HG03159 (cell line): ENCODE data around the gene GPR87.

Source experiments
- ATAC-seq: cut with Tn5 transposase; IDR thresholded peaks from one replicate; pipeline ENCODE4 v1.9.1; 2021; ENCODE audit warnings: mild to moderate bottlenecking, moderate library complexity; ENCODE audit not compliant: unreplicated experiment

The GPR87 gene

DNA sequence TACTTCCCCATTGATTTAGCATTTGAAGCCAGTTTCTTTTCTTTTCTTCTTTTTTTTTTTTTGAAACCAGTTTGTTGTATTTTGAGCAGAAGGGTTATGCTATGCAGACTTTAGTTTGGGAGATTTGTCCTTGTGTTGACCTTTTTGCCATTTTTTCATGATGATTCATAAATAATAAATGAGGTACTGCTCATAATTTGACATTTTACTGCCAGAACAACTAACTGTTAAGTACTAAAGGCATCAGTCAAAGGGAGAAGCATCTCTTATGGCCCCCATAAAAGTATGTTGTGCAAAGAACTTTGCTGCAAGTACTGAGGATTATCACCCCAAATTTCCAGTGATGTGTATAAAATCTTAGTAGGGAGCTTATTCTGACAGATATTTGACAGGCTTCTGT, 1.7 kb upstream of the GPR87 start:
- no peak for ATAC-seq

DNA sequence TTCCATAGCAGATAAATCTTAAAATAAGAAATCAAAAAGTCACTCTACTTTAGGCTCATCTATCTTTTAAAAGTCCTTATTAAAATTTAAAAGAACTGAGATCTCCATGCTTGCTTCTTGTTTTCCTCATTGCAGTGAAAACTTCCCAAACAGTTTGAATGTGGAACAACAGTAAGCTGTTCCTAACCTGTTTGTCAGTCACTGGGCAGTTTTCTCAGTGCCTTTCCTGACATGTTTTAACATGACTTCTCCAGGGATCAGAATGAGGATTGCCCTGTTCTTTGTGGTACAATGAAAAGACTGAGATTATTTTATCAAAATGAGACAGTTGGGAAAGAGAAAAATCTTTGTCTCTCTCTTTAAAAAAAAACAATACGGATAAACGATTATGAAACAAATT, 774 bp downstream of the GPR87 start:
- ATAC-seq = no peak

DNA sequence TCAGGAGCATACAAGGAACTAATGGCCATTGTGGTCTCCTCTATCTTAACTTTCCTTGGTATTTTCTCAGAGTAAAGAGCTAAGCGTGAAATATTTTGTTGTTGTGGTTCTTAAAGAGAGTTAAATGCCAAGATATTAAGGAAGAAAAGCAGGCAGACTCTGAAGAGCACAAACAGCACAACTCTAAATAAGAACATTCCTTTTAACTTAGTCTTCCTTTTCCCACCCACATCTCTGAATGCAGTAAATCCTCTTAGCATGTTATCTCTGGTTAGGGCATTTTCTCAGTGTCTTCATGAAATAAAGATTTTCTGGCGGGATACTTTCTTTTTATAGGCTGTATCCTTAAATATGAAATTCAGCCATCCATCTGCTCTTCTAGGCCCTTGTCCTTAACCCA, 1.5 kb downstream of the GPR87 start:
- ATAC-seq = no peak

DNA sequence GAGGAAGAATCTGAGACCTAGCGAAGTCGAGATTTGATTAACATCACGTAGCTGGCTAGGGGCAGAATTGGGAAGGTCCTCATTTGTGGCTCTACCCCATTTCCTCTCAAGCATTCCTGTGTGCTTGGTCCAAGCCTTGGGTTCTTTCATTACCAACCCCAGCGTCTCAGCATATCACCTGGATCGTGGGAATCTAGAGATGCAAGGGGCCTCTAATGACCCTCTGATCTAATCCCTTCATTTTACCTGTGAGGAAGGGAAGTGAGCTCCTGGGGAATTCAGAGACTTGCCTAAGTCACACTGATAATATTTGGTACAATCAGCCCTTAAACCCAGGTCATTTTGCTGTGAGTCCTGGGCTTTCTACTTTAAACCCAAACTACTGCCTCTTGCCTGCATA, 2.0 kb downstream of the GPR87 start:
- ATAC-seq = no peak

DNA sequence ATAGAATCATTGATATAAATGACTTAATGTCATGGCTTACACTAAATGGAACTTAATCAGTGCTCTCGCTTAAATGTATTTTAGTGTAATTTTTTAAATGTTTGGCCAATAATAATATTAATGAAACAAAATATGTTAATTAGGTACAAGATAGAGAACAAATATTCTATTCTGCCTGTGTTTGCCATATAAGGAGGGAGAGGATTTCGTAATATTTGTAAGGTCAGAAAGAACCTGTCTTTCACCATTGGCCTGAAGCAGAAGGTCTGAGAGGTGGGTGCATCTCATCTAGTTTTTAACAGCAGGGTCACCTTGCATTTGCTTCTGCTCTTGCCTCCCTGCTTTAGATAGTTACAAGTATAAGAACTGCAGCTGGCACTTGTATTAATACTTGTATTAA, 2.5 kb downstream of the GPR87 start:
- no peak for ATAC-seq

DNA sequence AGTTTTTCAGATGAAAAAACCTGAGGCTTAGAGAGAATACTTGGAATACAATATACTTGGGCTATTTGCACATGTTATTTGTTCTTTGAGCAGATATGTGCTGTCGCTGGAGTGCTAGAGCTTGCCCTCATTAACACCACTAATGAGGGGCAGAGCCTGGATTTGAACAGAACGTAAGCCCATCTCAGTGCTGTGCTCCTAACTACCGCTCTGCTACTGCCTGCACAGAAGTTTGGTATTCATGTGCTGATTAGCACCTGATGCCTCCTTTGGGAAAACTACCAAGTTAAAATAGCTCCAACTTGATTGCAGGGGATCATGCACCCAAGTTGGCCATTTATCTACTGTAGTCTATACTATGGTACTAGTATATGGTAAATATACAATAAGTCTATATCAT, 3.6 kb downstream of the GPR87 start:
- no peak for ATAC-seq

DNA sequence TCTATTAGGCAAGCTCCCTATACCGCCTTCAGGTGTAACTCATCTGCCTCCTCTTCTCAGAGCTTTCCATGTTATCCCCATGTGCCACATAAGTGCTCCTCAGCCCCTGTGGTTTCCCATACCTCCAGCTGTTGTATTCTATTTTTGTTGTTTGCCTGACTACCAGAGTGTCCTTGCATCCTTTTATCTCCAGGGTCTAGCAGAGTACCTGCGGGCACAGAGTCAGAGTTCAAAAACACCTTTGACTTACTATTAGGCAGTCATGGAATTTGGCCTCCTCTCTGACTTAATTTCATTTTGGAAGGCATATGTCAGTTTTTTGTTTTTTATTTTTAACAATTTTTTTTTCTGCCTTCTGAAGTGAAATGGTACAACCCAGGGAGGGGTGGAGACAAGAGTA, 7.1 kb downstream of the GPR87 start:
- no peak for ATAC-seq

DNA sequence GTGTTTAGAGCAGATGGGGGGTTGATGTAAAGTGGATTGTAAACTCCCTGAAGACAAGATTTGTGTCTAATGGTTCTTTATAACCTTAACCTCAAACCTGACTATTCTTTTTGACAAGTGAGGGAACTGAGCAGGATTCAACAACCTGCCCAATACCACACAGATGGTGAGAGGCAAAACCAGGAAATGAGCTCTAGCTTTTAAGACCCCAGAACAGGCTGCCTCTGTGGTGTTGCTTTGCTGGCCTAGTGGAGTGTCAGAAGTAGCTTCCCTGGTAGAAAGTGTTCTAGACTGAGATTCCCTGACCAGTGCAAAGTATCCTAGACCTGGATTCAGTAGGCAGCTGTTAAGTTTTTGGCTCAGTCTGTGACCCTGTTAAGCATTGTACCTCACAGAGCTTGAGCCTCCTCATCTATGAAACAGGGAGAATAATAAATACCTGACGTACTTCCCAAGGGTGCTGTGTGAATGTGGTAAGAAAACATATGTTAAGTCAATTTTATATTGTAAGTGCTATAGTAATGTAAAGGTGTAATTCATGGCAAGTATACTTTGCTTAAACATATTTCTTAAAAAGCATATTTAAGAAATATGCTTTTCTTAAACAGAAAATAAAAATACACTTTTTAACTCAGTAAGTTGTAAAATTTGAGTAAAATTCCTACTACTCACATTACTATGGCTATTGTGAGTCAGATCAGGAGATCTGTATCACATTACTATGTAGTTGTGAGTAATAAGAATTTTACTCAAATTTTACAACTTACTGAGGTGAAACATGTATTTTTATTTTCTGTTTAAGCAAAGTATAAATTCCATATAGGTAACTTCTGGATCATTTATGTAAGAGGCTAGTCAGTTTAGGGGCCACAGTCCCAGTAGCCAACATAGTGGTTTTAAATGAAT, 8.8 kb downstream of the GPR87 start:
- no peak for ATAC-seq

DNA sequence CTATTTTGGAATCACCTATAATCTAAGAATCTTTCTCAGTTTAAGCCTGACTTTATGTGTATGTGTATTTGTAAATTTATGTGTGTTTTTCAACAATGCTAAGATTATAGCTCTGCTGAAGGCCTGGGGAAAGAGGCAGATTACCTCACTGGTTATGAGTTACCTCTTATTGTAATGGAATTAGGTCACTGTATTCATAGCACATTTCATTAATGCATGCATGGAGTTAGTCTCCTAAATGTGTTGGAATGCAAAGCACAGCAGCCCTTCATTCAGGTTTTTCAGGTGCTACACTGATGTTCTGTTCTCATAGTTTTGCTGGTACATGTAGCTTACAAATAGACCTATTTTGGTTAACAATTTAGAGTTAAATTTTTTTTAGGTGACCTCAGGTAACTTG, 9.5 kb downstream of the GPR87 start:
- no peak for ATAC-seq

DNA sequence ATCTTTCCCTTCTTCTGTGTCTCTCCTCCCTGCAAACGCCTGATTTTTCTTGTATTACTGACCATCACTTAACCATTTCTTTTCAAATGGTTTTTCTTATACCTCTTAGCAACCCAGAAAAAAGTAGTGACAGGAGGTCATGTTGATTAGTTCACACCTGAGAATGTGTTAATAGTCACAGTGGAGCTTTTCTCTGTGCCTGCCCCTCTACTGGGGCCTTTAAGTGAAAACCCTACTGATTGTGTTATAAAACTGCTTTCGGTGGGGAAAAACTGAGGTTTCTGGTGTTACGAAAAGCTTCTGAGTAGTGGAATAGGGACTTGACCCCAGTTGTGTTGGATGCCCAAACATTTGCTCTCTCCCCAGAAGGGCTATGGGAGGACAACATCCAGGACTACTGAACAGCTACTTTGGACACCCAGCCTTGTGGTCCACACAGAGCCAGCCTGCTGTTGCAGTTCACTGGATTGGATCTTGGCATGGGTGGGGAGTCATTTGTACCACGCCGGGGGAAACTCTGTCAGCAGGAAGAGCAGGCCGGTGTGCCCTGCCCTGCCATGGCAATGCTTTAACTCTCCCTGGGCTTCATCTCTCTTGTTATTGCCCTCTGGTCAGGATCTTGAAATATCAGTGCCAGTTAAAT, 10.3 kb downstream of the GPR87 start:
- no peak for ATAC-seq

DNA sequence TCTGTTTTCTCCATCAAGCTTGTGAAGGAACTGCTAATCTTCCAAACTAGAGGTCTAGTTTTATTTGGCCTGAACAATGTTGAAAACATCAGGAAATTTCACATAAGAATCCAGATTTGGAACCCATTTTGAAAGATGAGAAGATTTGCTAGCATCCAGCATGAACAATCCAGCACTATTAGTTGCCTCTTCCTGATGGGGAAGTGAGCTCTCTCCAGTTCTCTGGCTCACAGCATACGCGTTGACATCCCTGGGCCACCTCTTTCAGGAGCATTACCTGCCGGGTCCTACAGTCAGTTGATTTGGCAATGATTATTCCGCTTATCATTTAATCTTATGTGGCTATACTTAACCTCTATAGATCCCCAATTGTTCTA, 10.9 kb downstream of the GPR87 start:
- no peak for ATAC-seq

DNA sequence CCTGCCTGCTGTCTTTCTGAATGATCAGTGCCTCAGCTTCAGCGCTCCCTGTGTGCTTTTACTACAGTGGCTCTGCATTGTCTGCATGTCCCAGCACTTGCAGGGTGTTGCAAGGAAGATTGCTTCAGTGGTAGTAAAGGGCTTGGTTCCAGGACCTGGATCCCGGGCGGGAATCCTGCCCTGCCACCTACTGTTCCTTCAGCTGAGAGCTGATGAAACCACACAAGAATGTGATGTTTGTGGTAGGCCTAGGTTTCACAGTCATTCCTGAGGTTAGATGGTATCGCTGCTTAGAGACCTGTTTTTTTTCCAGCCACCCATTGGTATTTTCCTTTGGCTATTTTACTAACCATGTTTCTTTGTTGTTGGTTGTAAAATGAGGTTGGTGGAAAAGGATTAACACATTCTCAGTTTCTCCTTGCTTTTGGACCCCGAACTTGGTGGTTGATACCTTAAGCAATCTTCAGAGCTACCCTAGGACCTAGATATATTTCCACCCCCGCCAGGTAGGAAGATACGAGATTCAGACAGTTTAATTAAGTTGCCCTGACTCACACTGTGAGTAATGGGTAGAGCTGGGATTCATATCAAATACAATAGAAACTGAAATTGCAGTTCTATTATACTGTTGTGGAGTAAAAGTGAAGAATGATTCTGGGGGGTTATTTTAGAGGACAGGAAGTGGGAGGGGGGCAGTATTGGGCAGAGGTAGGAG, 11.4 kb downstream of the GPR87 start:
- ATAC-seq = no peak

DNA sequence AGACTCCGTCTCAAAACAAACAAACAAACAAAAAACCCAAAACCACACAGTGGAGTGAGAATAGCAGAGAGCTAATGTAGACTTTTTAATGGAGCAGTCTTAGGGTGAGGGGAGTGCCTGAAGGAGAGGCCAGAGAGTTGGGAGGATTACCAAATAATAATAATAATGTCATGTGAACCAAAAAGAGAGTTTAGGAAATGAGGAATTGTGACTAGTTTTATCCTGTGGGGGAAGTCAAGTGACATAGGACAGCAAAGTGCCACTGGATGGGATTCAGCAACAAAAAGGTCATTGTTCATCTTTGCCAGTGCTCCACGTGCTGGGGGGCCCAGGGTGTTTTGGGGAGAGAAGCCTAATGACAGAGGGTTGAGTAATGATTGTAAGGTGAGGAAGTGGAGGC, 12.9 kb downstream of the GPR87 start:
- ATAC-seq = no peak

DNA sequence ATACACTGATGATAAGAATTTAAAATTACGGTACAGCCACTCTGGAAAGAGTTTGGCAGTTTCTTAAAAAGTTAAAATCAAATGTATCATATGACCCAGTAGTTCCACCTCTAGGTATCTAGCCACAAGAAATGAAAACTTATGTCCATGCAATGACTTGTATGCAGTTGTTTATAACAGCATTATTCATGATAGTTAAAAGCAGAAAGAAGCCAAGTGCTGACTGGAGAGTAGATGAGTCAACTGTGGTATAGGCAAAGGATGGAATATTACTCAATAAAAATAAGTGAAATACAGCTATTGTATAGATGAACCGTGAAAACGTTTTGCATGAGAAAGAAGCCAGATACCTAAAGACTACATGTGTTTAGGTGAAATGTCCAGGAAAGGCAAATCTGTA, 14.8 kb downstream of the GPR87 start:
- no peak for ATAC-seq

DNA sequence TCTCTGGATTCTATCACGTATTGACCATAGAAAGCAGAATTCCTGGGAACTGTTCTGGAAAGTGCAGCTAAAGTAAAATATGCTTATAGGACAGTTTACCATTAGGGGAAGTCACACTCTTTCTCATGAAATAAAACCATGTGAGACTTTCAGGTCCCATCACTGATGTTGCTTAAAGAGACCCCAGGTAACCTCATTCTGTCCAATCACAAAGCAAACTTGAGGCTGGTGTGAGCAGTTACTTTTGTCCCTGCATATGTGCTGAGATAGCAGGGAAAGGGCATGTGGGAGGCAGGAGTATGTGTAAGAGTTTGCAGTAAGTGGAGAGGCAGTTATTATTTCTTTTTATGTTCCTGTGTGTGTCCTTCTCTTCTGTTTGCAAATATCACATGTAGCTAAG, 16.1 kb downstream of the GPR87 start:
- no peak for ATAC-seq

DNA sequence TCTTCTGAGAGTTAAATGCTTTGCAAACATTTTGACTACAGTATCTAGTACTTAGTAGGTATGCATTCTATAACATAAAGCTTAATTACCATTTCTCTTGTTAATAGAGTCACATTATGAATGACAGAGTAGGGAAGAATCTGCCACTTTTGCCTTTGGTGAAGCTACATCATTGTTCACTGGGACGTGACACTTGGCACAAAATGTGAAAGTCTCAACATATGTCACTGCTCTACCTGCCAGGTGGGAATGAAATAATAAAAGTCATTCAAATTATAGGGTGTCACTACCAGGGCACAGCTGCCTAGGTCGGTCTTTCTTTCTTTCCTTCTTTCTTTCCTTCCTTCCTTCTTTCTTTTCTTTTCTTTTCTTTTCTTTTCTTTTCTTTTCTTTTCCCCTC, 17.6 kb downstream of the GPR87 start:
- no peak for ATAC-seq

DNA sequence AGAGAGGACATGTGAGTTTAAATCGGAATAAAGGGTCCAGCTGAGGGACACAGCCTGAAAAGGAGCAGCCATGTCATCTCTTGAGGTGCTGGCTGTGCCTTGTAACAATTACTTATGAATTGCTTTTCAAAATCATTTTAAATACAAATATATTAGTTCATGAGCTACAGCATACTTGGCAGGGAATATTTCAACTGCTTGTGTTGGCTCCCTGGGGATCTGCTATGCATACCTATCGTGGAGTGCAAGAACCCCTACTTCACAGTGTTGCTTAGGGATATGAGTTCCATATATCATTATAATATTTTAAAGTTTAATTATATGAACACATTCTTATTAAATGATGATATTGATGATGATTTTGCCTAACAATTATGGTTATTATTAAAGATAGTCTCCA, 19.2 kb downstream of the GPR87 start:
- ATAC-seq = no peak

DNA sequence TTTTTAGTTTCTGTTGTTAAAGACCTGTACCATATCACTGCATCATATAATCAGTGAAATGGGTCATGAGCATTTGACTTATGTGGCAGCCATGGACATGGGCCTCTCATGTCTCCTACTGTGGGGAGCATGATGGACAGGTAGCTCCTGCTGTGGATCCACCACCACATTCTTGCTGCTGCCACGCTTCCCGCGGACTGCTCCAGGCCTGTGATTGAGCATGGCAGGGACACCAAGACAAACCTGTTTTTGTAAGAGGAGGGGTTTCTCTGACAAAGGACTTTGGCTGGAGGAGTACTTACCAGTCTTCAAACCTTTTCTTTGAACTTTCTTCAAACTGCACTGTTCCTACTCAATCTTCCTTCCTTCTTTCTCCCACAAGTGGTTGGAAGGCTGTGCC, 20.4 kb downstream of the GPR87 start:
- ATAC-seq = no peak

DNA sequence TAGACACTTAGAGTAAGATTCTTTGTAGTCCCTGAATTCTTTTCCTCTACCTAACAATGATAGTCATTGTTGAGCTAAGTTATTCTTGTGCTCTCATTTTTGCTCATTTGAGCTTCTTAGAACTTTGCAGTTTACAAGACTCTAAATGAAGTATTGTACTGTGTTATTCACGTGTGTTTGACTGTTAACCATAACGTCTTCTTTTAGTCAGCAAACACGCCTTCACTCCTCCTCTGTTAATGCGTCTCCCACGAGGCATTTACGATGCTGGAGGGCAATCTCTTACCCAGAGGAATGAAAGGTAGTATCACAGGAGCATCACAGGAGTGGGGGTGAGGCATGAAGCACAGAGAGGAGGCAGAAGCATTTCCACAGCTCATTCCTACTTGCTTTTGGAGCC, 23.5 kb downstream of the GPR87 start:
- no peak for ATAC-seq

DNA sequence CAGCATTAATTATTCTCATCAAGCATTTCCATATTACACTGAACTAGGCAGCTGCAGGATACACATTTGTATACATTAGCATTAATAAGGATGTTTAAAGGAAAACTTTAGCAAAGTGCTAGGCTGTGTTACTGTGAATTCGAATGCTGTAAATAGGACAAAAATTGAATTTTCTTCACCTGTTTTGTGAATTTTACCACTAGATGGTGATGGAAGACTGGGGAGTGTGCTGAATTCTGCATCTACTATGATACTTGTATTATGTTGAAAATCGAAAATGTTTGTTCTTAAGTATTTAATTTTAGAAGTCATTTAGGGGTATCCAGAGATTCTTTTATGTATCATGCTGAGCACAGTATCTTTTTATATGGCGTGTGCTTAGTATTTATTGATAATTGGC, 25.9 kb downstream of the GPR87 start:
- no peak for ATAC-seq

DNA sequence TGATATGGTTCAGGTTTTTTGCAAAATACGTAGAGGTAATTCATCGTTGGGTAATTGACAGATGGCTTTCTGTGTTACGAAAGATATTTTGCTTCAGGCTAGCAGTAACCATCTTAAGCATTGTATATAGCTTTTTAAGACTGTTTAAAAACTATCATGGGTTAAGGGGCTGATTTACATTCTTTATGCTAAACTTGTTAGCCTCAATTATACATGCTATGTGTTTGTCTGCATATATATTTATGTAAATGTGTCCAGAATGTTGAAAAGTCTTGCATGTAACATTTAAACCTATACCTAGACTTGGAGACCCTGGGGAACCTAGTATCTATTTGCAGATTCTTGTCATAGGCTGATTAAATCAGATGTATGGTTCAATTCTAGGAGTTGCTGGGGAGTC, 27.2 kb downstream of the GPR87 start:
- ATAC-seq = no peak

DNA sequence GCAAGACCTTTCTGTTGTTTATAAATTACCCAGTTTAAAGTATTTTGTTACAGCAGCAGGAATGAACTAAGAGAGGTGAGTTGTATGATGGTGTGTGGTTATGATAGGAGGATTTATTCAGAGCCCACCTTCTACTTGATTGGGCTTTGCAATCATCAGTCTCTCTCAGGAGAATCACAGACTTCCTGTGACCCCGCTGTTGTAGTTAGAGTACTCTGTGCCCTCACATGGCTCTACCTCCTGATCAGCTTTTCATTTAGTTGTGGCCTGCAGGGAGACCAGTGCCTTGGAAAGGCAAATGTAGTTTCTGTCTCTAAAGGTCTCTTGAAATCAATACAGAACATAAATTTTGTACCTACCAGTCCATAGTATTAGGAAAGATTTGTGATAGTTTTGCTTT, 30.7 kb downstream of the GPR87 start:
- no peak for ATAC-seq
